Brain microvascular endothelial cell (primary cell): ENCODE results near the gene CLSTN2.
A peak's percentile ranks its signal among the peaks of the same experiment; 100 is the strongest.

Experiments
- DNase-seq: peaks from one replicate; pipeline ENCODE4 v3.0.0-alpha.2; 2020
- H3K27ac ChIP-seq: fragments of 250-450 bp; sonication (Bioruptor Pico); 2 replicates; pipeline ENCODE4 v1.5.1; 2020; ENCODE audit warnings: mild to moderate bottlenecking, moderate library complexity
- H3K27me3 ChIP-seq: fragments of 250-450 bp; sonication (Bioruptor Pico); replicated peaks from 2 replicates; pipeline ENCODE4 v1.5.1; 2020; ENCODE audit warnings: mild to moderate bottlenecking
- H3K36me3 ChIP-seq: fragments of 250-450 bp; sonication (Bioruptor Pico); replicated peaks from 2 replicates; pipeline ENCODE4 v1.5.1; 2020; ENCODE audit warnings: mild to moderate bottlenecking
- H3K4me3 ChIP-seq: 2 replicates; pipeline ENCODE4 v1.5.1; 2011; ENCODE audit warnings: low read depth, mild to moderate bottlenecking, control low read depth, low read length, moderate library complexity
- CTCF ChIP-seq: IDR thresholded peaks from 2 replicates; pipeline ENCODE4 v1.5.1; 2011; ENCODE audit warnings: low read depth, mild to moderate bottlenecking, moderate library complexity, low read length, control low read depth, inconsistent platforms; ENCODE audit errors: missing control alignments
- in situ Hi-C: cut with HindIII; loops from 2 replicates; pipeline ENCODE4 v1.10.0; 2017; ENCODE audit warnings: low sequenced_read_pairs, low pct_ligation_motif_present

Gene CLSTN2

GRCh38 chr3:140472306-140473020 lies 537.5 kb downstream of the CLSTN2 start:
- TF ChIP-seq CTCF = no peak
- peak; percentile 18 for DNase-seq
- H3K36me3 ChIP-seq = no peaks in the 10 kb centered on the region
- in situ Hi-C loops = no loop called here
- no peak overlapping the region for H3K4me3 ChIP-seq
- H3K27me3 ChIP-seq = no peaks in the 10 kb centered on the region
- H3K27ac ChIP-seq = no peak overlapping the region

GRCh38 chr3:140487566-140487965 lies 552.6 kb downstream of the CLSTN2 start:
- in situ Hi-C loops = no loop called here
- no peak for TF ChIP-seq CTCF

GRCh38 chr3:140493271-140493670 lies 558.3 kb downstream of the CLSTN2 start:
- H3K27me3 ChIP-seq = no peaks in the 10 kb centered on the region
- DNase-seq = no peak
- no peak overlapping the region for H3K27ac ChIP-seq
- in situ Hi-C loops = no loop called here
- H3K36me3 ChIP-seq = no peaks in the 10 kb centered on the region
- H3K4me3 ChIP-seq = no peak overlapping the region
- no peak for TF ChIP-seq CTCF

More at GRCh38 chr3:140487566-140487965, 552.6 kb downstream of the CLSTN2 start:
- H3K36me3 ChIP-seq = no peaks in the 10 kb centered on the region
- DNase-seq = no peak
- no peak overlapping the region for H3K4me3 ChIP-seq
- H3K27me3 ChIP-seq = no peaks in the 10 kb centered on the region
- no peak overlapping the region for H3K27ac ChIP-seq

GRCh38 chr3:140494970-140495369 lies 560.0 kb downstream of the CLSTN2 start:
- TF ChIP-seq CTCF = no peak
- in situ Hi-C loops = no loop called here
- no peak for DNase-seq
- Histone ChIP-seq H3K27ac (no peak overlapping the region), H3K4me3 (no peak overlapping the region), H3K36me3 (no peaks in the 10 kb centered on the region), H3K27me3 (no peaks in the 10 kb centered on the region)

- no peak for TF ChIP-seq CTCF
- H3K4me3 ChIP-seq = no peak overlapping the region
- no peaks in the 10 kb centered on the region for H3K27me3 ChIP-seq
- in situ Hi-C loops = no loop called here
- H3K27ac ChIP-seq = no peak overlapping the region
- H3K36me3 ChIP-seq = no peaks in the 10 kb centered on the region
- no peak for DNase-seq
Measured at GRCh38 chr3:140497331-140497730, 562.3 kb downstream of the CLSTN2 start.
